Measurements from ENCODE around the gene OR52B6.
"Not testable (repeated sequence)": the region's sequence is repeated elsewhere in the genome, so short reads cannot be mapped to it uniquely, and the experiment has no call there.

Gene OR52B6

DNA sequence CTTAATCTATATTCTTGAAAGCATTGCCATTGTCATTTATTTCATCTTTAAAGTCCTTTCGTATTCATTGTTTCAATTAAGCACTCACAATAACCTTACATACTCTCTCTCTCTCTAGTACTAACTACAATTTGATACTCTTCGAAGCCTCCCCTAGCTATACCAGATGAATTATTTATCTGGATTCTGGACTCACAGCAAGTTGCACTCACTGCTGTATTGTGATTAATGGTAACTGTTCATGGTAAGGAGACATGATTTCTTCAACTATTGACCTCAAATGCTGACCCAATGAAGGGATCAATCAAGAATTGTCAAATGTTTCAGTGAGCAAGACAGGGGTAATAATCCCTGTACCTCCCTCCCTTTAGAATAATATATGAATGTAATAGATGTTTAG lies 6.0 kb upstream of the OR52B6 start:
- FAIRE-seq (no peak), DNase-seq (ENCODE audit: insufficient read length, low spot score) (no peak)
- TF ChIP-seq, protein P1, sequence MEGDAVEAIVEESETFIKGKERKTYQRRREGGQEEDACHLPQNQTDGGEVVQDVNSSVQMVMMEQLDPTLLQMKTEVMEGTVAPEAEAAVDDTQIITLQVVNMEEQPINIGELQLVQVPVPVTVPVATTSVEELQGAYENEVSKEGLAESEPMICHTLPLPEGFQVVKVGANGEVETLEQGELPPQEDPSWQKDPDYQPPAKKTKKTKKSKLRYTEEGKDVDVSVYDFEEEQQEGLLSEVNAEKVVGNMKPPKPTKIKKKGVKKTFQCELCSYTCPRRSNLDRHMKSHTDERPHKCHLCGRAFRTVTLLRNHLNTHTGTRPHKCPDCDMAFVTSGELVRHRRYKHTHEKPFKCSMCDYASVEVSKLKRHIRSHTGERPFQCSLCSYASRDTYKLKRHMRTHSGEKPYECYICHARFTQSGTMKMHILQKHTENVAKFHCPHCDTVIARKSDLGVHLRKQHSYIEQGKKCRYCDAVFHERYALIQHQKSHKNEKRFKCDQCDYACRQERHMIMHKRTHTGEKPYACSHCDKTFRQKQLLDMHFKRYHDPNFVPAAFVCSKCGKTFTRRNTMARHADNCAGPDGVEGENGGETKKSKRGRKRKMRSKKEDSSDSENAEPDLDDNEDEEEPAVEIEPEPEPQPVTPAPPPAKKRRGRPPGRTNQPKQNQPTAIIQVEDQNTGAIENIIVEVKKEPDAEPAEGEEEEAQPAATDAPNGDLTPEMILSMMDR (IDR thresholded peaks at IDR 0.05; ENCODE audit: insufficient read depth, missing control alignments): no peak

DNA sequence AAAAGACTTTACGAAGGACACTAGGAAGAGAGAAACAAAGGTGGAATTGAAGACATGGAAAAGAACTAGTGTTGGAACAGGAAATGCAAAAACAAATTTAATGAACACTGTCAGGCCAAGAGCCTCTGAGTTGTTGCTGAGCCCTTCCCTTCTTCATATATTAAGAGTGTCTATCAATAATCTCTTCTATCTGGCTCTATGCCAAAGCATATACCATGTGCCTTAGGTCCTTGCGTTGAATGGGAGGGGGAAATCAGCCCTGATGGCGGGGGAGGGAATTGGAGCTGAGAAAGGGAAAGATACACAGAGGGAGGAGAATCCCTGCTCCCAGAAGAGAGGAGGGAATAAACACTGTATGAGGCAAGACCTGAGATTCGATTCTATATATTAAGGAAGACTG lies 5.5 kb upstream of the OR52B6 start:
- FAIRE-seq: no peak
- DNase-seq (ENCODE audit: insufficient read length, low spot score): no peak
- TF ChIP-seq, protein P1 (IDR thresholded peaks at IDR 0.05; ENCODE audit: insufficient read depth, missing control alignments): no peak

DNA sequence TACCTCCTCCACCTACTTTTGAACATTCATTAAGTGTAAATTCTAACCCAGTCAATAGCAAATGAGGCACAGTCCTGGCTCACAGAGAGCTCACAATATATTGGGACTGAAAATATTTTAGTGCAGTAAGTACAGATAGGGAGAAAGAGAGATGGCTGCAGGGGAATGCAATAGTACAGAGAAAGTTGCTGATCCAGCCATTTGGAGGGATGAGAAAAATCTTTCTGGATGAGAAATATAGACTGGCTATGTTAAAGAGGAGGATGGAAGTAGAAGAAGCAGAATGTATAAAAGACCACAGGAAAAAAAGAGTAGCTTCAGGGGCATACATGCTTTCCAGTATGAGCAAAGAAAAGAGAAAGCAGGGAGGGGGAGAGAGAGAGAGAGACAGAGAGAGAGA lies 3.6 kb upstream of the OR52B6 start:
- FAIRE-seq (no peak), DNase-seq (ENCODE audit: insufficient read length, low spot score) (no peak)
- TF ChIP-seq, protein P1 (IDR thresholded peaks at IDR 0.05; ENCODE audit: insufficient read depth, missing control alignments): no peak

DNA sequence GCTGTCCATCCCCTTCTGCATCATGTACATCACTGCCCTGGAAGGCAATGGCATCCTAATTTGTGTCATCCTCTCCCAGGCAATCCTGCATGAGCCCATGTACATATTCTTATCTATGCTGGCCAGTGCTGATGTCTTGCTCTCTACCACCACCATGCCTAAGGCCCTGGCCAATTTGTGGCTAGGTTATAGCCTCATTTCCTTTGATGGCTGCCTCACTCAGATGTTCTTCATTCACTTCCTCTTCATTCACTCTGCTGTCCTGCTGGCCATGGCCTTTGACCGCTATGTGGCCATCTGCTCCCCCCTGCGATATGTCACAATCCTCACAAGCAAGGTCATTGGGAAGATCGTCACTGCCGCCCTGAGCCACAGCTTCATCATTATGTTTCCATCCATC lies 337 bp downstream of the OR52B6 start:
- TF ChIP-seq, protein P1 (IDR thresholded peaks at IDR 0.05; ENCODE audit: insufficient read depth, missing control alignments): no peak
- FAIRE-seq (no peak), DNase-seq (ENCODE audit: insufficient read length, low spot score) (no peak)

DNA sequence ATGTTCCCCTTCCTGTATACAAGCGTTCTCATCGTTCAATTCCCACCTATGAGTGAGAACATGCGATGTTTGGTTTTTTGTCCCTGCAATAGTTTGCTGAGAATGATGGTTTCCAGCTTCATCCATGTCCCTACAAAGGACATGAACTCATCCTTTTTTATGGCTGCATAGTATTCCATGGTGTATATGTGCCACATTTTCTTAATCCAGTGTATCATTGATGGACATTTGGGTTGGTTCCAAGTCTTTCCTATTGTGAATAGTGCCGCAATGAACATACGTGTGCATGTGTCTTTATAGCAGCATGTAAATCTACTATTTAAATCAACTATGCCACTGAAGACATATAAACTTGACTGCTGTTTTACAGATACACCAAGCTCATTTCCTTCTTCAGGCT lies 3.8 kb downstream of the OR52B6 start:
- DNase-seq (ENCODE audit: insufficient read length, low spot score); FAIRE-seq: not testable (repeated sequence)

DNA sequence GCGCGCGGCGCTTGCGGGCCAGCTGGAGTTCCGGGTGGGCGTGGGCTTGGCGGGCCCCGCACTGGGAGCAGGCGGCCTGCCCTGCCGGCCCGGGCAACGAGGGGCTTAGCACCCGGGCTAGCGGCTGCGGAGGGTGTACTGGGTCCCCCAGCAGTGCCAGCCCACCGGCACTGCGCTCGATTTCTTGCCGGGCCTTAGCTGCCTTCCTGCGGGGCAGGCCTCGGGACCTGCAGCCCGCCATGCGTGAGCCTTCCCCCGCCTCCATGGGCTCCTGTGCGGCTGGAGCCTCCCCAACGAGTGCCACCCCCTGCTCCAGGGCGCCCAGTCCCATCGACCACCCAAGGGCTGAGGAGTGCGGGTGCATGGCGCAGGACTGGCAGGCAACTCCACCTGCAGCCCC lies 9.2 kb downstream of the OR52B6 start:
- not testable (repeated sequence) for DNase-seq (ENCODE audit: insufficient read length, low spot score); FAIRE-seq

DNA sequence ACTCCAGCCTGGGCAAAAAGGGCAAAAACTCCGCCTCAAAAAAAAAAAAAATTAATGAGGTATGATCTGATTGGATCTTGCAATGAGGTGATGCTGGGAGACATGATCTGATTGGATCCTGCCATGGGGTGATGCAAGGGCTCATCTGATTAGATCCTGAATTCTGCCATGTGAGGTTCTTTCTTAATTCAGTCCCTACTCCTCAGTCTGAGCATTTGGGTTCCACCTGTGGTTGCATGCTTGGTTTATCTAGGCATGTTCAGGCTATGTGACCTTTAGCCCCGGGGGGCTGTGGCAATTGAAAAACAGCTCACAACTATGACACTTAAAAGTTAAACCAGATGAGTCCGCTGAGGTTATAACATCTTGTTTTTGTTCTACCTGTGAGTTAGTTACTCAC lies 10.9 kb downstream of the OR52B6 start:
- DNase-seq (ENCODE audit: insufficient read length, low spot score): no peak
- no peak for FAIRE-seq
- TF ChIP-seq, protein P1 (IDR thresholded peaks at IDR 0.05; ENCODE audit: insufficient read depth, missing control alignments): no peak

DNA sequence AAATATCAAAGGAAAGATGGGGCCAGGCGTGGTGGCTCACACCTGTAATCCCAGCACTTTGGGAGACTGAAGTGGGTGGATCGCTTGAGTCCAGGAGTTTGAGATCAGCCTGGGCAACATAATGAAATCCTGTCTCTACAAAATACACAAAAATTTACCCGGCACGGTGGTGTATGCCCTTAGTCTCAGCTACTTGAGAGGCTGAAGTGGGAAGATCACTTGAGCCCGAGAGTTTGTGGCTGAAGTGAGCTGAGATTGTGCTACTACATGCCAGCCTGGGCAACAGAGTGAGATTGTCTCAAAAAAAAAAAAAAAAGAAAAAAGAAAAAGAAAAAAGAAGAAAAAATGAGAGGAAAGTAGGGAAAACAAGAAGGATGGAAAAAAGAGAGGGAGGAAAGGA lies 11.9 kb downstream of the OR52B6 start:
- FAIRE-seq (no peak), DNase-seq (ENCODE audit: insufficient read length, low spot score) (no peak)
- TF ChIP-seq, protein P1 (IDR thresholded peaks at IDR 0.05; ENCODE audit: insufficient read depth, missing control alignments): no peak
